Activated CD8-positive, alpha-beta memory T cell treated with anti-CD3 and anti-CD28 coated beads for 1 hour (primary cell): ENCODE data around the gene TBCK.
"Not testable (repeated sequence)": the region's sequence is repeated elsewhere in the genome, so short reads cannot be mapped to it uniquely, and the experiment has no call there.

Experiments
- DNase-seq, 2 donors: peaks; one replicate each; pipeline ENCODE4 v3.0.0-alpha.2; 2020; ENCODE audit warnings: low read depth in 1 of 2; ENCODE audit errors: extremely low read depth in 1 of 2

The TBCK gene

DNA sequence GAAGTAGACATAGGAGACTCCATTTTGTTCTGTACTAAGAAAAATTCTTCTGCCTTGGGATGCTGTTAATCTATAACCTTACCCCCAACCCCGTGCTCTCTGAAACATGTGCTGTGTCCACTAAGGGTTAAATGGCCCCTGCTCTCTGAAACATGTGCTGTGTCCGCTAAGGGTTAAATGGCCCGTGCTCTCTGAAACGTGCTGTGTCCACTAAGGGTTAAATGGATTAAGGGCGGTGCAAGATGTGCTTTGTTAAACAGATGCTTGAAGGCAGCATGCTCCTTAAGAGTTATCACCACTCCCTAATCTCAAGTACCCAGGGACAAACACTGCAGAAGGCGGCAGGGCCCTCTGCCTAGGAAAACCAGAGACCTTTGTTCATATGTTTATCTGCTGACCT, 5.8 kb upstream of the TBCK start:
- DNase-seq: not testable (repeated sequence)

DNA sequence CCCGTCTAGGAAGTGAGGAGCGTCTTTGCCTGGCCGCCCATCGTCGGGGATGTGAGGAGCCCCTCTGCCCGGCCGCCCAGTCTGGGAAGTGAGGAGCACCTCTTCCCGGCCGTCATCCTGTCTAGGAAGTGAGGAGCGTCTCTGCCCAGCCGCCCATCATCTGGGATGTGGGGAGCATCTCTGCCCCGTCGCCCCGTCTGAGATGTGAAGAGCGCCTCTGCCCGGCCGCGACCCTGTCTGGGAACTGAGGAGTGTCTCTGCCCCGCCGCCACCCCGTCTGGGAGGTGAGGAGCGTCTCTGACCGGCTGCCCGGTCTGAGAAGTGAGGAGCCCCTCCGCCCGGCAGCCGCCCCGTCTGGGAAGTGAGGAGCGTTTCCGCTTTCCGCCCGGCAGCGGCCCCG, 5.2 kb upstream of the TBCK start:
- DNase-seq: not testable (repeated sequence)

DNA sequence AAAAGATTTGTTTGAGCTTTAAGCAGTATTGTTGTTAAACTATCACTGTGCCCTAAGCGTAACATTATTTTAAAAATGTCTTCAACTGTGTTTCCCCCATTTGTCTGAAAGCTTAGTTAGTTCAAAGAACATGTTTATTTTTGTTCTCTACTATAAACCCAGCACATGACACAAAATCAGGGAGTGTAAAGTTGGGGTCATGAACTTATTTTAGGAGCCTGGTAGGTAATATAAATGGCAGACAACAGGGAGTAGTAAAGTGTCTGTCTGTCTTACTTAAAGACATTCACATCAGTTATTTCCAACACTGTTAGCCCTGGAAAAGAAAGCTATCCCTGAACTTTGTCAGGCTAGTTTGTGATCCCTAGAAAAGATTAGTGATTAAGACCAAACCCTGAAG, 4.2 kb upstream of the TBCK start:
- DNase-seq: no peak

DNA sequence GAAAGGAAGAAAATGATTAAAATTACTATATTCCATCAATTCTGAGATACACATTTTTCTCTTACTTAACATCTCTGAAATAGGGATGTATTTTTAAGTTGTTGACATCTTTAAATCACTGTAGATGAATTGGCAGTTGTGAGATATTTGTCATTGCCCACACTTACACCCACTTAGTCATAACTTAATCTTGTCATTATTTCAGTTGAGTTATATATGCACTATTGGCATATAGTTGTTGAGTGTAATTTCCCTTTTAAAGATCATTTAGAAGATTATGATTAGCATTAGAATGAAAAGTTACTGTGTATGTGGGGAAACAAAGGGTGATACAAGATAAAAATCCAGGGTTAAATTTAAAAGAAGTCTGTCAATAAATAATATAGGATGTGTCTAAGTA, 2.5 kb upstream of the TBCK start:
- DNase-seq: no peak

DNA sequence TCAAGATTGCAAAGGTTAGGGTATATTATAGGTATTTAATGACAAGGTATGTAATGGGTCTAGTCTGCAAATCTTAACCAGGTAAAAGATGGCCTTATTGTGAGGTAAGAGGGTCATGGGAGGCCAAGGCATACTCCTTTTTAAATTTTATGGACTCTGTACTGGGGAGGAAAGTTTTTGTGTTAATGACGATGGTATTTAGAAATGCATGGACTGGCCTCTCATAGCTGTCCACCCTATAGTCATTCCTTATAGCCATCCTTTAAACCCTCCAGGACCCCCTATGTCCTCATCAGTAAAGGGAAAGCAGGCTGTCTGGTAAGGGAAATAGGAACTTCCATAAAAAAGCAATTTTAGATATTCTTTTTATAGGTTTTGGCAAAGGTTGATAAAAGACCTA, 1.8 kb upstream of the TBCK start:
- no peak for DNase-seq

DNA sequence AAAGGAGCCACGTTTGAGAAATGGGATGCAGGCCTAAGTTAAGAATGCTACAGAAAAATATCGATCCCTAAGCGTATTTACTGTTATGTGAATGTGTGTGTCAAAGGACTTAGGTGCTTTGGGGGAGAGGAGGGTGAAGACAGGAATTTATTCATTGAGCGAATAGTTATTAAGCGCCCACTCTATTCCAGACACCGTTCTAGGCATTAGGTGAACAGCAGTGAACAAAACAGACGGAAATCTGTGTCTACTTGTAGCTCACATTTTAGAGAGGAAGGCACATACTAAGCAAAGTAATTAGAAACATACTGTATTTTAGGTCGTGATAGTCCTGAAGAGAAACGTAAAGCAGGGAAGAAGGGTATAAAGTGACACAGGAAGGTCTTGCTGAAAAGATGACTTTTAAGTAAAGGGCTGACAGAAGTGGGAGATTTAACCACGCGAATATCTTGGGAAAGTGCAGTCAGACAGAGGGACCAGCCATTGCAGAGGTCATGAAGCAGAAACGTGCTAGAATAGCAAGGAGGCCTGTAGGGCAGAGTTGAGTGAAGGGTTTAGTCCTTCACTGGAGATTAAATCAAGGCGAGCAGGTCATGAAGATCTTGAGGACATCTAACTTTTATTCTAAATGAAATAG, 882 bp upstream of the TBCK start:
- no peak for DNase-seq

DNA sequence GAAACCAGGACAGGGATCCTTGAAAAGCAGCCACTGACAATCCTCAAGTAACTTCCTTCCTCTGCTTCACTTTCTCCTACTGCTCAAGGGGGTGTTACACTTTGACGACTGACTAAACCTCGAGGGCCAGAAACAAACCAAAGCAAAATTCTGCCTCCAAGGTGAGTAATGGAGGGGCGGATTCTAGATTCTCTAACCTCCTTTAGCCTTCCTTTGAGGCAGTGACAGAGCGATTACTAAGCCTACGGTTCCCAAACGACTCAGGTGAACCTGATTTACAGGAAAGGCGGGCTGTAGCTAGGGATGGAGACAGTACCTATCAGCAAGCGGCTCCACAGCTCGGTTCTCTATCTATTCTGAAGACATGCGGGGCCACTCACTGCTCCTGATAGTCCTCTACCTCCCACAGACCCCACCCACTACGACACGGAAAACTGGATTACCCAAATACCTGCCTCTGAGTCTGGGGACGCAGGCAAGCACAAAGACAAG, 487 bp downstream of the TBCK start:
- no peak for DNase-seq

DNA sequence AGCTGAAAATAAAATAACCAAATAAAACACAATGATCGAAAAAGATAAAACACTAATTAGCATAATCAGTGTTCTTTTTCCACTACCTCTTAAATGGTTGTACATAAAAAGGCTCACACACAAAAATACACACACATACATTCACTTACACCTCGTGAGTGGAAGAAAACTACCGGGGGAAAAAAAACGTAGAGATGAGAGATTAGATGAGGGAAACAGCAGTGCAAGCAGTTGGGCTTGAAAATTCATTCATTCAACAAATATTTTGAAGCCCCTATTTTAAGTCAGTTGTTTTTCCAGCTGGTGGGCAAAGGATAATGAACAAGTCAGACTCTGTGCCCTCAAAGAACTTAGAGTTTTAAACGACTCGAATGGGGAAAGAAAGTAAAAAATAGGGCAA, 1.0 kb downstream of the TBCK start:
- DNase-seq: no peak

DNA sequence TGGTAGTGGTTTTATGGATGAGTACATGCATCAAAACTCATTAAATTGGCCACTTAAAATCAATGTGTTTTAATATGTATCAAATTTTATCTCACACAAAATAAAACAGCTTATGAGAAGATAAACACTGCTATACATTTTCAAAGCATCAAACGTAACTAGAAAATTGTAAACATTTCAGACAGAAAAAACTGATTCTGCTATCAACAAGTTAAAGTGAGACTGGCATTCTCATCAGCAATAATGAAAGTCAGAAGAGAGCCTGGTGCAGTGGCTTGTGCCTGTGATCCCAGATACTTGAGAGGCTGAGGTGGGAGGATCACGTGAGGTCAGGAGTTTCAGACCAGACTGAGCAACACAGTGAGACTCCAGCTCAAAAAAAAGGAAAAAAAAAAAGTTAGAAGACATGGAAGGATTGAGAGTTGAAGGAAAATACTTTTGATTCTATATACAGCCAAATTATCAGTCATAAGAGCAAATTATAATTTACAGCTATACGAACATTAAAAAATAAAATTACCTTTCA, 2.9 kb downstream of the TBCK start:
- DNase-seq: no peak

DNA sequence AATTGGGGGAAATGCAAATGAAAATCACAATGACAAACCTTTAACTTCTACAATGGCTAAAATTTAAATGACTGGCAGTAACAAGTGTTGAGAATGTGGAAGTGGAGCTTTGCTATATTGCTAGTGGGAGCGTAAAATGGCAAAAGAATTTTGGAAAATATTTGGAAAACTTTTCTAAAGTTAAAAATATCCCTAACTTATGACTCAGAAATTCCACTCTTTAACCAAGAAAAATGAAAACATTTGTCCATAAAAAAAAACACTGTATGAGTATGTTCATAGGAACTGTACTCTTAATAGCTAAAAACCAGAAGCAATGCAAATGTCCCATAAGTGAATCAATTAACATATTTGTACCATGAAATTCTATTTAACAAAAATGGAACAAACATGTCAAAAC, 3.6 kb downstream of the TBCK start:
- no peak for DNase-seq

DNA sequence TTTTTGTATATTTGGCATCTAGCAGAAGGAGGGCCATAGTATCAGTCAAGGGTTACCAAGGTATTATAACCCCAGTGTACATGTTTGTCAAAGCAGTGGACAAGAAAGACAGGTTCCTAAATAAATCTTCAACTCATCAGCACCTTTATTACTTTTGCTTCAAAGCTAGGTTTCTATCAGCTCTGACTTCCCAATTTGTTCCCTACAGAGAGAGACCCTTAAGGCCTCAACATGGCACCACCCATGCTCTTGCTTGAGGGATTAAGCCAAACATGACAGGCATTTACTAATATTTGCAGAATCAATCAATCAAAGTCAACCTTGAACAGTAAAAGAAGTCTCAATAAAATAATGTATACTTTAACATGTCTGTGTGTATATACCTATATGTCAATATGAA, 9.4 kb downstream of the TBCK start:
- DNase-seq: no peak

DNA sequence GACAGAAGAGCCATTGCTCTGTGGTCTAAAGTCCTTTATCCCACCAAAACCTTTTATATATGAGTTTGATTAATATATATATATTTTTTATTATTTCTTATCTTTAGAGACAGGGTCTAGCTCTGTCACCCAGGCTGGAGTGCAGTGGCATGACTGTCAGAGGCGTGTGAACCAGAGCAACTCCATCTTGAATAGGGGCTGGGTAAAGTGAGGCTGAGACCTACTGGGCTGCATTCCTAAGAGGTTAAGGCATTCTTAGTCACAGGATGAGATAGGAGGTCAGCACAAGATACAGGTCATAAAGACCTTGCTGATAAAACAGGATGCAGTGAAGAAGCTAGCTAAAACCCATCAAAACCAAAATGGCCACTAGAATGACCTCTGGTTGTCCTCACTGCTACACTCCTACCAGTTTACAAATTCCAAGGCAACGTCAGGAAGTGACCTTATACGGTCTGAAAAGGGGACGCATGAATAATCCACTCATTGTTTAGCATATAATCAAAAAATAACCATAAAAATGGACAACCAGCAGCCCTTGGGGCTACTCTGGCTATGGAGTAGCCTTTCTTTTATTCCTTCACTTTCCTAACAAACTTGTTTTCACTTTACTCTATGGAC, 10.5 kb downstream of the TBCK start:
- no peak for DNase-seq

DNA sequence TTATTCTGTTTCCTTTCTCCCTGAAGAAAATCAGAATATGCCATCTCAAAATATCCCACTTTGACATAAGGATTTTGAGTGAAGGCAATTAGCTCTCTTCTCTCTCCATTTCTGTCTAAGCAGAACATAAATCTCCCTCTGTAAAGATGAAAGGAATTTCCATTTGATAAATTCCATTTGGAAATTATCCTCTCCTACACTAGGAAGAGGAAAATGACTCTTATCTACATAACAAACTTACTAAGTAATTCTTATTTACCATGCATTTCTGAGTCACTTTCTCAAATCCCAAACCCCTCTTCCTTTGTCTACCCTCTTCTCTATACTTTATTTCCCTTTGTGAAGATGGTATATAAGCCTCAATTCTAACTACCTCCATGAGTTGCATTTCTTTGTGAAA, 11.4 kb downstream of the TBCK start:
- no peak for DNase-seq

DNA sequence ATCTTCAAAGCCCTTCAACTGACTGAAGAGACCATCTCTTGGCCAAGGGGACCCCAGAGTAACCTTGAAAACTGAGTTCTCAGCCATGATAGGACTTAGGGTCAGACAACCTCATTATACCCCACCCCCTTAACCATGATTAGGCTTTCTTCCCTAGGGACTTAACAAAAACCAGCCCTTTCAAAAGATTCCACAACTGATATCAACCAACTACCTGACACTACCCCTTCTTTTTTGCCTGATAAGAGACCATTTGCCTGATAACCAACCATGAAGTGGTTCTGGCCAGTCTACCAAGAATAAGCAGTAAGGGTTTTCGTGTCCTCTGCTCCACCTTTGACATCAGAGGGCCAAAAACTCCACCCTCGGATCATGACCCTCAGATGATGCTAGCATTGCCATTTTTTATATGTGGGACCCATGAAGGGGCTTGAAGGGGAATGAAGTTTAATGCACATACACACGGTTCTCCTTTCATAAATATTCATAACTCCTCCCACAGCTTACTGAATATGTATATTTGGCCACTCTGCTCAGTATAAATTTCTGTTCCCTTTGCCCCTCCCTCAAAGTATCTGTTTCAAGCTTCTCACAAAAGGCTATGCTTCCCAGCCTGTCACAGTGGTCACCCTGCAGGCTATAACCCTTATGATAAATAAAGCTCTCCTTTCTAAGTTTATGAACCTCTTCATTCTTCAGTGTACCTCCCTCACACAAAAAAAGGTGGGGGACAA, 12.3 kb downstream of the TBCK start:
- no peak for DNase-seq

DNA sequence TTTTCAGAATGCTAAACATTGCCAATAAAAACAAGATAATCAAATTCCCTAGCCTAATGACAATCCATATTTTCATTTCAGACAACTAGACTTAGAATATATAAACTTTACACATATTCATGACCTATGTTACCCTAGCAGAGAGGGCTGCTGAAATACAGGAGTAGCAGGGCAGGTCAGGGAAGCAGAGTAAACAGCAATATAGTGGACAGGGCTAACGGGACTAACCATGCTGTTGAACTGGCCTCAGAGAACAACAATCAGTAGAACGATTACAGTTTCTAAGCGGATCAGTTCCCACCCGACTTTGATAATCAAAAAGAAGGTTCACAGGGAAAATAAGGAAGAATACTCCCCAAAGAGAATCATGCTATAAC, 14.0 kb downstream of the TBCK start:
- DNase-seq: no peak

DNA sequence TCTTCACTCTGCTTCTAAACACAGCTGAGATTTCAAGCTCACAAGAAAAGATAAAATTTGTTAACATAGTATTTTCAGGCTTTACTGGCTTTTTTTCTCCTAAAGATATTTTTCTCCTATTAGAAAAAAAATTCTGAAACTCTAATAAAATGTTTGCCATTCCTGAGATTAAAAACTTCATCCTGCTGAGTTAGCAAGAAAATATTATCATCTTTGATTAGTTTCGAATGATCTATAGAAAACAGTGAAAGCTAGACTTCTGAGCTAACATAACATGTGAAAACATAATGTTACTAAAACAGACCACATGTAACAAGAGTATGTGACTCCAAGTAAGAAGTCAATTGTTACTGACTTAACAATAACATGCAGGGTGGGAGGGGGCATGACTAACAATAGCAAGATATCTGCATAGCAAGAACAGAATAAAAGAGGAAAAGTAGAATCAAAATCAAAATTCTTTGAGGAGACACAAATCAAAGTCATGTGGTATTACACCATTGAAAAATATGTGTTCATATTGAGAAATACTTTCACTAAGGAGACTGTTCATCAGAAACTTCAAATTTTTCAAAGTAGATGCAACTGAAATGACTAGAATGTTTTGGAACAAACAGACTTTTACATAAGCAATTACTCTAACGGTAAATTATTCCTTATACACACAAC, 14.5 kb downstream of the TBCK start:
- DNase-seq: no peak

DNA sequence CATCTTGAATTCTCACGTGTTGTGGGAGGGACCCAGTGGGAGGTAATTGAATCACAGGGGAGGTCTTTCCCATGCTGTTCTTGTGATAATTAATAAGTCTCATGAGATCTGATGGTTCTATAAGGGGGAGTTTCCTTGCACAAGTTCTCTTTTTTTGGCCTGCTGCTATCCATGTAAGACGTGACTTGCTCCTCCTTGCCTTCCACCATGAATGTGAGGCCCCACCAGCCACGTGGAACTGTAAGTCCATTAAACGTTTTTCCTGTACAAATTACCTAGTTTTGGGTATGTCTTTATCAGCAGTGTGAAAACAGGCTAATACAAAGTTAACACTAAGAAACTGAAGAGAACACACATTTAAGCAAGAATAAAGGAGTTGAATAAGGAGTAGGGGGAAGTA, 16.0 kb downstream of the TBCK start:
- DNase-seq: no peak

DNA sequence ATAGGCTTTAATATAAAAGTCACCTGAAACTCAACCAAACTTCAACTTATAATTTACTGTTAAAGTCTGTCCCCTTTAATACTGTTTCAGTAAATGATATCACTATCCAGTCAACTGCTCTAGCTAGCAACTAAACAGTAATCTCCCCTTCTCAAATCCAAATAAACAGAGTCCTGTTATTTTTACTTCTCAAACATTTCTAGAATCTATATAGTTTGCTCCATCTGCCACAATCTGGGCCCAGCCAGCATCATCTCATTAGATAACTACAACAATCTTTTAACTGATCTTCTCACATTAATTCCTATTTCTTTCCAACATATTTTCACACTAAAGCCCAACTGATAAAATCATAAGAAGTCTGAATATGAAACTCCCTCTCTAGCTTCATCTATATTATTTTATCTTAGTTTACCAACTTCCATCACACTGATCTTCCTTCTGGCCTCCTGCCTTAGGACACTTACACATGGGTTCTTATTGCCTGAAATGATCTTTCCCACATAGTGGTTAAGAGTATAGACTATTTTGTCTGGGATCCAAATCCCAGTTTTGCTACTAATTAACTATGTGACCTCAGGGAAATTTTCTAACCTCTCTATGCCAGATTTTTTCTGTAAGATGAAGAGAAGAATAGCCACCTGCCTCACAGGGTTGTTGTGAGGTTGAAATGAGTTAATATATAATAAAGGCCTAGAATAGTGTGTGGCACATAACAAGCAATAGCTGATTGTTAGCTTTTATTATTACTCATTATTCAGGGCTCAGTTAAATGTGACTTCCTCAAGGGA, 18.6 kb downstream of the TBCK start:
- no peak for DNase-seq

DNA sequence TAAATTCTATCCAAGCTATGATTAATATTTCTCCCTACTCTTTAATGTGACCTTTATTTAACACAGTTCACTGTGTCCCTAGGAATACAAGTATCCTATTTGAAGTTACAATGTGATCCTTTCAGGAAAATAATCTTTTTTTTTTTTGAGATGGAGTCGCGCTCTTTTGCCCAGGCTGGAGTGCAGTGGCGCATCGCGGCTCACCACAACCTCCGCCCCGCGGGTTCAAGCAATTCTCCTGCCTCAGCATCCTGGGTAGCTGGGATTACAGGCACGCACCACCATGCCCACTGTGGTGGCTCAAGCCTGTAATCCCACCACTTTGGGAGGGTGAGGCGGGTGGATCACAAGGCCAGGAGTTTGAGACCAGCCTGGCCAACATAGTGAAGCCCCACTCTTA, 21.9 kb downstream of the TBCK start:
- DNase-seq: no peak

DNA sequence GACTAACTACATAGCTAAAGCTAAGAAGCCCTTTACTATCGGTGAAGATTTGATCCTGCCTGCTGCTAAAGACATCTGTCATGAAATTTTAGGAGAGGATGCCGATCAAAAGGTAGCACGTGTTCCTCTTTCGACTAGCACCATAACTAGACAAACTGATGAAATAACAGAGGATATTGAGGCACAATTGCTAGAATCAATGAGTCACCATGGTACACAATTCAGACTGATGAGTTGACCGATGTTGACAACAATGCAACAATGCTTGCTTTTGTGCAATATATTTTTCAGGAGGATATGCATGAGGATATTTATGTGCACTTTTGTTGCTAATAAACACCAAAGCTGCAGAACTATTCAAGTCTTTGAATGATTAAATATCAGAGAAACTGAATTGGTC, 24.3 kb downstream of the TBCK start:
- no peak for DNase-seq

DNA sequence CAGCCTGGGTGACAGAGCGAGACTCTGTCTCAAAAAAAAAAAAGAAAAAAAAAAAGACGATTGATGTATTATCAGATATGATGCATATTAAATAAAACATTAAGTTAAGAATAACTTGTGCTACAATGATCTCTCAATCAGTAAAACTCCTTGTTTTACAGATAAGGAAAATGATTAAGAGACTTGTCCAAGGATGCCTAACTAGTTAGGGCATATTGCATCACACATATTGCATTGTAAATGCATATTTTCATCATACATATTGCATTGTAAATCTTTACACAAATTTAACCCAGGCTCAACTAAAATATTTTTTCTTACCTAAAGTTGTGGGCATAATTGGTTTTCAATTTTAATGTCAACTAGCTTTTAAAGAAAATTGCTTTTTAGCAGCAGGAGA, 26.3 kb downstream of the TBCK start:
- DNase-seq: no peak
